ENCODE measurements around the gene PCSK5.

- TF ChIP-seq CTCF (IDR thresholded peaks at IDR 0.05) (no peak), POLR2A (IDR thresholded peaks at IDR 0.05) (no peak)
Observed at GRCh38 chr9:76267284-76267652, 376.8 kb downstream of the PCSK5 start.

All from adrenal gland (tissue), 5 donors.